ENCODE measurements around the gene MAK.

- TF ChIP-seq POLR2A (IDR thresholded peaks at IDR 0.05): no peak
- no peak for TF ChIP-seq CTCF (IDR thresholded peaks at IDR 0.05)
Measured at GRCh38 chr6:10791673-10792072, 46.7 kb downstream of the MAK start.

Measured in tibial nerve (tissue), 3 donors.